Loucy (cell line): Measurements from ENCODE around the gene BCL11A.

Experiments
- H2AFZ ChIP-seq: fragments of 200-600 bp; sonication (generic); 2 replicates; pipeline ENCODE4 v1.6.0; 2016; ENCODE audit warnings: antibody characterized with exemption, mild to moderate bottlenecking, low read length, moderate library complexity
- H3F3A ChIP-seq: fragments of 200-600 bp; 2 replicates; pipeline ENCODE4 v1.6.0; 2016; ENCODE audit warnings: antibody characterized with exemption, low read depth, mild to moderate bottlenecking
- H3K27me3 ChIP-seq: fragments of 200-600 bp; sonication (generic); 2 replicates; pipeline ENCODE4 v1.6.1; 2014; ENCODE audit warnings: low read length, mild to moderate bottlenecking; ENCODE audit not compliant: insufficient read depth, poor library complexity, severe bottlenecking
- H3K36me3 ChIP-seq: fragments of 200-600 bp; sonication (generic); 2 replicates; pipeline ENCODE4 v1.6.1; 2016; ENCODE audit warnings: low read length; ENCODE audit not compliant: insufficient read depth
- H3K4me1 ChIP-seq: fragments of 200-600 bp; sonication (generic); 2 replicates; pipeline ENCODE4 v1.5.1; 2014; ENCODE audit warnings: low read length, mild to moderate bottlenecking; ENCODE audit not compliant: insufficient read depth, poor library complexity, severe bottlenecking
- H3K4me2 ChIP-seq: fragments of 200-600 bp; sonication (generic); 2 replicates; pipeline ENCODE4 v1.6.0; 2014; ENCODE audit warnings: antibody characterized with exemption, low read length, low read depth, mild to moderate bottlenecking; ENCODE audit not compliant: poor library complexity, severe bottlenecking
- H3K4me3 ChIP-seq: fragments of 200-600 bp; sonication (generic); 2 replicates; pipeline ENCODE4 v1.5.1; 2014; ENCODE audit warnings: low read length, mild to moderate bottlenecking, mixed read lengths; ENCODE audit not compliant: poor library complexity, severe bottlenecking
- H3K79me2 ChIP-seq: fragments of 200-600 bp; sonication (generic); 2 replicates; pipeline ENCODE4 v1.6.1; 2014; ENCODE audit warnings: low read length; ENCODE audit not compliant: insufficient read depth
- H3K9ac ChIP-seq: fragments of 200-600 bp; sonication (generic); 2 replicates; pipeline ENCODE4 v1.6.0; 2014; ENCODE audit warnings: mild to moderate bottlenecking, low read depth, low read length, moderate library complexity; ENCODE audit not compliant: poor library complexity, severe bottlenecking
- H3K9me2 ChIP-seq: fragments of 200-600 bp; sonication (generic); replicated peaks from 2 replicates; pipeline ENCODE4 v1.6.1; 2016; ENCODE audit warnings: low read depth, low read length, mixed read lengths
- H3K9me3 ChIP-seq: fragments of 200-600 bp; sonication (generic); 2 replicates; pipeline ENCODE4 v1.6.1; 2014; ENCODE audit warnings: mild to moderate bottlenecking, antibody characterized with exemption, low read length, low read depth; ENCODE audit not compliant: insufficient read depth
- H4K20me1 ChIP-seq: fragments of 200-600 bp; sonication (generic); 2 replicates; pipeline ENCODE4 v1.6.0; 2014; ENCODE audit warnings: antibody characterized with exemption, low read length, mild to moderate bottlenecking; ENCODE audit not compliant: insufficient read depth, poor library complexity, severe bottlenecking
- EZH2phosphoT487 ChIP-seq: fragments of 200-600 bp; IDR thresholded peaks from 2 replicates; pipeline ENCODE4 v1.6.1; 2018; ENCODE audit warnings: antibody characterized with exemption, mild to moderate bottlenecking, moderate library complexity, borderline replicate concordance
- TF ChIP-seq, protein P1 (sequence below): fragments of 200-600 bp; sonication (generic); conservative IDR thresholded peaks from 2 replicates; pipeline ENCODE4 v1.5.1; 2014; ENCODE audit warnings: mild to moderate bottlenecking, antibody characterized with exemption, low read length

The BCL11A gene

DNA sequence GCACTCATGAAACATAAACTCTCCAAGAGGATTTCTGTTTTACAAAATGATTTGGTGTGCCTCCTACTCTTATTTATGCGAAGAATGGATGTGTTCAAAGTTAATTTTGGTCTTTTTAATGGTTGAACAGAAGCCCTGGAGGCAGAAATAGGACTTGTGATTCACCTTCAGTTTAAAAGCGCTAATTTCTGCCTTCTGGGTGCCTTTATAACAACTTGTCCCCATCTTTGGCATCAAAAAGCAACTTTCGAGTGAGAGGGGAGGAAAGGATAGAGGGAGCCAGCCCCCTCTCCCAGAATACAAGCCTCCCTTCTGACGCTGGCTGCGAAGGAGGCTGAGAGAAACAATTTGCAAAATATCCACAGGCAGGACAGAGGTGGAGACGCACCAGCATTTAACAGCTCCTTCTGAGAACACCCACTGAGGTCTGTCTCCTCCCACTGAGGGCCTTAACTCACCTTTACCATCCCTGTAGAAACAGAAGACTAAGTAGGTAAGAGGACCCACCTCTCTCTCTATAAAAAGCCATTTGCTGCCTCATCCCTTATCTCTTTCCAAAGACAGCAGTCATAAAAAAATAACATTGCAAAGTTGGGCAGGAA lies 24.3 kb upstream of the BCL11A start:
- no peaks in the 10 kb centered on the region for H3K36me3 ChIP-seq
- H3K9ac ChIP-seq, result no peak overlapping the region
- no peak overlapping the region for H3K4me2 ChIP-seq
- H3K4me3 ChIP-seq, result no peak overlapping the region
- no peaks in the 10 kb centered on the region for H3K9me3 ChIP-seq
- no peaks in the 10 kb centered on the region for H3F3A ChIP-seq
- H3K79me2 ChIP-seq, result no peaks in the 10 kb centered on the region
- H3K9me2 ChIP-seq, result no peaks in the 10 kb centered on the region
- TF ChIP-seq, protein P1, sequence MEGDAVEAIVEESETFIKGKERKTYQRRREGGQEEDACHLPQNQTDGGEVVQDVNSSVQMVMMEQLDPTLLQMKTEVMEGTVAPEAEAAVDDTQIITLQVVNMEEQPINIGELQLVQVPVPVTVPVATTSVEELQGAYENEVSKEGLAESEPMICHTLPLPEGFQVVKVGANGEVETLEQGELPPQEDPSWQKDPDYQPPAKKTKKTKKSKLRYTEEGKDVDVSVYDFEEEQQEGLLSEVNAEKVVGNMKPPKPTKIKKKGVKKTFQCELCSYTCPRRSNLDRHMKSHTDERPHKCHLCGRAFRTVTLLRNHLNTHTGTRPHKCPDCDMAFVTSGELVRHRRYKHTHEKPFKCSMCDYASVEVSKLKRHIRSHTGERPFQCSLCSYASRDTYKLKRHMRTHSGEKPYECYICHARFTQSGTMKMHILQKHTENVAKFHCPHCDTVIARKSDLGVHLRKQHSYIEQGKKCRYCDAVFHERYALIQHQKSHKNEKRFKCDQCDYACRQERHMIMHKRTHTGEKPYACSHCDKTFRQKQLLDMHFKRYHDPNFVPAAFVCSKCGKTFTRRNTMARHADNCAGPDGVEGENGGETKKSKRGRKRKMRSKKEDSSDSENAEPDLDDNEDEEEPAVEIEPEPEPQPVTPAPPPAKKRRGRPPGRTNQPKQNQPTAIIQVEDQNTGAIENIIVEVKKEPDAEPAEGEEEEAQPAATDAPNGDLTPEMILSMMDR, result no peak
- TF ChIP-seq EZH2phosphoT487, result no peak
- no peak overlapping the region for H2AFZ ChIP-seq
- H3K4me1 ChIP-seq, result peaks cover 7% of the 10 kb centered on the region
- peaks cover 9% of the 10 kb centered on the region for H3K27me3 ChIP-seq
- H4K20me1 ChIP-seq, result no peaks in the 10 kb centered on the region

DNA sequence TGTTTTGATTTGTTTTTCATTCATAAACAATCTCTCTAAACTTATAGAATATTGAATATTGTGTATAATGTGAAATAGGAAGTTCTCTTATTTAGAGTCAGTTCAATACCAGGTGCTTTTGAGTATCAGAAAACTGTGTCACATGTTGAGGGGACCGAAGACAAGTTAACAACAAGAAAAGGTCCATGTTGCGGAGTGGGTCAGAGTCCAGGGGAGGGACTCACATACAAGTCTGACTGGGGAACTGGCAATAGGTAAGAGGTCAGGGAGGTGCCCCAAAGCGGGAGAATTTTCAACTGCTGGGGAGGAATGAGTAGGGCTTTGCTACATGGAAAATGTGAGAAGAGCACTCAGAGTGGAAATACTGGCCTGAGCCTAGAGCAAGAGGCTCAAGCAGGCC lies 19.8 kb upstream of the BCL11A start:
- Histone ChIP-seq H2AFZ (no peak overlapping the region), H3K79me2 (no peaks in the 10 kb centered on the region), H3K4me1 (no peaks in the 10 kb centered on the region), H3K9me3 (no peaks in the 10 kb centered on the region), H3K4me2 (no peak overlapping the region), H4K20me1 (no peaks in the 10 kb centered on the region), H3K9ac (no peak overlapping the region), H3K27me3 (peaks cover 10% of the 10 kb centered on the region), H3F3A (no peaks in the 10 kb centered on the region), H3K36me3 (no peaks in the 10 kb centered on the region), H3K4me3 (no peak overlapping the region), H3K9me2 (no peaks in the 10 kb centered on the region)
- no peak for TF ChIP-seq EZH2phosphoT487
- TF ChIP-seq, protein P1, result no peak

DNA sequence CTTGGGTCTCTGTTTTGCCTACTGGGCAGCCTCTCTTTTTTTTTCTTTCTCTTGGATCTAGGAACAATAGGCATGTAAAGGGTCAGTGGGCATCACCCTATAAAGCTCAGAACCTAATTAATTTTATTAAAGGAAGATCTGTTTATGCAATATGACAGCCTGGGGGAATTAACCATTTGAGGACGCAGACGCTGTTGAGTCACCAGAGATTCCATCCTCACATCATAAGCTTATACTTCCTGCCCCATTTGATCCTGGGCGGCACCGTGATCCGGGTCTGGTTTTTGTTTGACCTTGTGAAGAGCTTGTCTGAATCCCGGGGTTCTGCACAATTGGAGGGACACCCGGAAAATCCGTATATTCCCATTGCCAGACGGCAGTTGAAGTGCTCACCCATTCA lies 16.8 kb upstream of the BCL11A start:
- Histone ChIP-seq H2AFZ (no peak overlapping the region), H3K4me2 (peak overlapping the region; percentile 74), H3F3A (no peaks in the 10 kb centered on the region), H3K9me3 (no peaks in the 10 kb centered on the region), H3K9me2 (no peaks in the 10 kb centered on the region), H3K79me2 (no peaks in the 10 kb centered on the region), H4K20me1 (no peaks in the 10 kb centered on the region), H3K4me3 (no peak overlapping the region), H3K9ac (no peak overlapping the region), H3K27me3 (peaks cover 10% of the 10 kb centered on the region), H3K4me1 (peaks cover 2% of the 10 kb centered on the region), H3K36me3 (no peaks in the 10 kb centered on the region)
- TF ChIP-seq EZH2phosphoT487, result no peak
- TF ChIP-seq, protein P1, result no peak
